PFSK-1 (cell line): ENCODE results near the gene SLC38A3.

Experiments used
- FOXP2 ChIP-seq: optimal IDR thresholded peaks from 2 replicates; pipeline ENCODE3; 2011; ENCODE audit warnings: borderline replicate concordance, control low read depth, inconsistent platforms; ENCODE audit not compliant: insufficient read depth; ENCODE audit errors: extremely low read length, extremely low read depth
- POLR2AphosphoS5 ChIP-seq: IDR thresholded peaks from 2 replicates; pipeline ENCODE4 v1.6.1; 2012; ENCODE audit warnings: low read depth, mild to moderate bottlenecking, control low read depth, low read length, moderate library complexity
- SIN3A ChIP-seq: IDR thresholded peaks from 2 replicates; pipeline ENCODE4 v1.6.1; 2012; ENCODE audit warnings: mild to moderate bottlenecking, low read length, moderate library complexity, borderline replicate concordance; ENCODE audit not compliant: insufficient read depth
- TAF1 ChIP-seq: IDR thresholded peaks from 2 replicates; pipeline ENCODE4 v1.6.1; 2012; ENCODE audit warnings: low read length, control low read depth, borderline replicate concordance; ENCODE audit not compliant: insufficient read depth
- TF ChIP-seq, protein P1 (sequence below), 2 experiments: IDR thresholded peaks; 2 replicates each; pipeline versions ENCODE4 v1.6.1 to v1.8.0; 2011 to 2012; ENCODE audit warnings: low read depth in 2 of 2, low read length in 2 of 2, control low read depth in 1 of 2, inconsistent platforms in 1 of 2, mild to moderate bottlenecking in 1 of 2, moderate library complexity in 1 of 2; ENCODE audit not compliant: insufficient read depth in 1 of 2

The SLC38A3 gene

DNA sequence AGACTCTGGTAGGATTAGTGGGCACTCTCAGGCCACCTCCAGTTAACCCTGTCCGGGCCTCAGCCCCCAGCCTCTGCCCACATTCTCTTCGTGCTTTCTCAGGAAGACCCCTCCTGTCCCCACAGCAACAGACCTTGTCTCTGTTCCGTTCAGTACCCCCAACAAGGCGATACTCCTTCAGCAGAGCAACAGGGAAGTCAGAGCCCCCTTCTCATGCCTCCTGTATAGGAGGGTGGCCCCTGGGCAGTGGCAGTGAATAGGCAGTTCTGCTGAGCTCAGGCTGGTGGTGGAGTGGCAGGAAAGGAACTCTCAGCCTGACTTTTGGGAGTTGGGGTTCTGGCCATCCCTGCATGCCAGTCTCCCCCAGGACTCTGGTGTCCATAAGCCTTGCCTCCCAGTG lies 64.4 kb downstream of the SLC38A3 start:
- TF ChIP-seq FOXP2, result no peak
- TF ChIP-seq, protein P1, sequence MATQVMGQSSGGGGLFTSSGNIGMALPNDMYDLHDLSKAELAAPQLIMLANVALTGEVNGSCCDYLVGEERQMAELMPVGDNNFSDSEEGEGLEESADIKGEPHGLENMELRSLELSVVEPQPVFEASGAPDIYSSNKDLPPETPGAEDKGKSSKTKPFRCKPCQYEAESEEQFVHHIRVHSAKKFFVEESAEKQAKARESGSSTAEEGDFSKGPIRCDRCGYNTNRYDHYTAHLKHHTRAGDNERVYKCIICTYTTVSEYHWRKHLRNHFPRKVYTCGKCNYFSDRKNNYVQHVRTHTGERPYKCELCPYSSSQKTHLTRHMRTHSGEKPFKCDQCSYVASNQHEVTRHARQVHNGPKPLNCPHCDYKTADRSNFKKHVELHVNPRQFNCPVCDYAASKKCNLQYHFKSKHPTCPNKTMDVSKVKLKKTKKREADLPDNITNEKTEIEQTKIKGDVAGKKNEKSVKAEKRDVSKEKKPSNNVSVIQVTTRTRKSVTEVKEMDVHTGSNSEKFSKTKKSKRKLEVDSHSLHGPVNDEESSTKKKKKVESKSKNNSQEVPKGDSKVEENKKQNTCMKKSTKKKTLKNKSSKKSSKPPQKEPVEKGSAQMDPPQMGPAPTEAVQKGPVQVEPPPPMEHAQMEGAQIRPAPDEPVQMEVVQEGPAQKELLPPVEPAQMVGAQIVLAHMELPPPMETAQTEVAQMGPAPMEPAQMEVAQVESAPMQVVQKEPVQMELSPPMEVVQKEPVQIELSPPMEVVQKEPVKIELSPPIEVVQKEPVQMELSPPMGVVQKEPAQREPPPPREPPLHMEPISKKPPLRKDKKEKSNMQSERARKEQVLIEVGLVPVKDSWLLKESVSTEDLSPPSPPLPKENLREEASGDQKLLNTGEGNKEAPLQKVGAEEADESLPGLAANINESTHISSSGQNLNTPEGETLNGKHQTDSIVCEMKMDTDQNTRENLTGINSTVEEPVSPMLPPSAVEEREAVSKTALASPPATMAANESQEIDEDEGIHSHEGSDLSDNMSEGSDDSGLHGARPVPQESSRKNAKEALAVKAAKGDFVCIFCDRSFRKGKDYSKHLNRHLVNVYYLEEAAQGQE (IDR thresholded peaks at IDR 0.05; ENCODE audit: insufficient read depth in 1 of 2, low read depth in 2 of 2, low read length in 2 of 2), result no peak
- TF ChIP-seq TAF1, result no peak
- TF ChIP-seq SIN3A, result no peak
- TF ChIP-seq POLR2AphosphoS5, result no peak

- TF ChIP-seq FOXP2 (no peak), SIN3A (no peak)
These were observed 64.9 kb downstream of the SLC38A3 start for GRCh38 chr3:50269977-50270413.

DNA sequence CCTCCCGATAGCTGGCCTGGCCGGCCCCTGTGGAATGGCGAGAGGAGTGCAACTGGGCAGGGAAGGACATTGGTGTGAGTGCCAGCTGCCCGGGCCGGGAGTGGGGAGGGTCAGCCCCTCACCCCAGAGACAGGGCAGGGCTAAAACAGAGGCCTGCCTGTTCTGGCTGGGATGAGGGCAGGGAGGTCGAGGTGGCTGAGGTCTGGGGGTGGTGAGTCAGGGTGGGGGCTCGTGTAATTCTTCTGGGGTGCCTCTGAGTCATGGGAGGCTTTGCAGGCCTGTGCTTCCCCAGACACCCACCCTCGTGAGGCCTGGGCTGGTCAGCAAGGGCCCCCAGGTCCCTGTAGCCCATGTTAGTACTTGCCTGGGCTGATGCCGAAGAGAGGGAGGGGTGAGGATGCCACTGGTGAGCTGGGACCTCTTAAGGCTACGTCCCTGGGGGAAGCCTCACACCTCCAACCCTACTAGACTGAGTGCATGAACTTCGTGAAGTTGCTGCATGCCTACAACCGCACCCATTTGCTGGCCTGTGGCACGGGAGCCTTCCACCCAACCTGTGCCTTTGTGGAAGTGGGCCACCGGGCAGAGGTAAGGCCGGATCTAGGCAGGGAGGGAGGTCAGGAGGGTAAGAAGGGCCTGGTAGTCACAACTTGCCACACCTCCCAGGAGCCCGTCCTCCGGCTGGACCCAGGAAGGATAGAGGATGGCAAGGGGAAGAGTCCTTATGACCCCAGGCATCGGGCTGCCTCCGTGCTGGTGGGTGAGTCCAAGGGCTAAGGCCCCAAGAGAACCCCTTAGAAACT lies 65.6 kb downstream of the SLC38A3 start:
- TF ChIP-seq TAF1 (no peak), FOXP2 (no peak), SIN3A (no peak), POLR2AphosphoS5 (no peak)
- TF ChIP-seq, protein P1 (IDR thresholded peaks at IDR 0.05; ENCODE audit: insufficient read depth in 1 of 2, low read depth in 2 of 2, low read length in 2 of 2), result no peak
